GM20000 (cell line): ENCODE measurements around the gene FBP1.

ENCODE experiments used
- DNase-seq: peaks from one replicate; pipeline ENCODE4 v3.0.0; 2012; ENCODE audit warnings: low spot score
- TF ChIP-seq, protein P1 (sequence below): IDR thresholded peaks from 2 replicates; pipeline ENCODE4 v1.5.1; 2012; ENCODE audit warnings: mild to moderate bottlenecking, control low read depth; ENCODE audit errors: extremely low read depth, missing control alignments

The FBP1 gene

DNA sequence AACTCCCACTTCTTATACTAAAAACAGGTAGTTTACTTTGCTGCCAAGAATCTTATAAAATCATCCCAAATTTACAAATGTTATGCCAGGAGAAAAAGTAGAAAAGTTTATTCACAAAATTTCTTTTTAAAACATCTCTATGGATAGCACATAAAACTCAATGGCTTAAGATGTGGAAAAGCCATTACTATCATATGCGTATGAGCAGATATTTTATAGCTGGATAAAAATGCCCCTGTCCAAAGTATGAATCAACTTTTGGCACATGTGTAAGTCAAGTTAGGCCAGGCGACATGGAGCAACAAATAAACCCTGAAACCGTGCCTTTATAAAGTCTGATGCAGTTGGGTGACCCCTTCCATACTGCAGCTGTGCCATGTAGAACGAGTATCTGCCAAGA lies 38.6 kb upstream of the FBP1 start:
- DNase-seq, result no peak
- TF ChIP-seq, protein P1, sequence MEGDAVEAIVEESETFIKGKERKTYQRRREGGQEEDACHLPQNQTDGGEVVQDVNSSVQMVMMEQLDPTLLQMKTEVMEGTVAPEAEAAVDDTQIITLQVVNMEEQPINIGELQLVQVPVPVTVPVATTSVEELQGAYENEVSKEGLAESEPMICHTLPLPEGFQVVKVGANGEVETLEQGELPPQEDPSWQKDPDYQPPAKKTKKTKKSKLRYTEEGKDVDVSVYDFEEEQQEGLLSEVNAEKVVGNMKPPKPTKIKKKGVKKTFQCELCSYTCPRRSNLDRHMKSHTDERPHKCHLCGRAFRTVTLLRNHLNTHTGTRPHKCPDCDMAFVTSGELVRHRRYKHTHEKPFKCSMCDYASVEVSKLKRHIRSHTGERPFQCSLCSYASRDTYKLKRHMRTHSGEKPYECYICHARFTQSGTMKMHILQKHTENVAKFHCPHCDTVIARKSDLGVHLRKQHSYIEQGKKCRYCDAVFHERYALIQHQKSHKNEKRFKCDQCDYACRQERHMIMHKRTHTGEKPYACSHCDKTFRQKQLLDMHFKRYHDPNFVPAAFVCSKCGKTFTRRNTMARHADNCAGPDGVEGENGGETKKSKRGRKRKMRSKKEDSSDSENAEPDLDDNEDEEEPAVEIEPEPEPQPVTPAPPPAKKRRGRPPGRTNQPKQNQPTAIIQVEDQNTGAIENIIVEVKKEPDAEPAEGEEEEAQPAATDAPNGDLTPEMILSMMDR, result no peak

DNA sequence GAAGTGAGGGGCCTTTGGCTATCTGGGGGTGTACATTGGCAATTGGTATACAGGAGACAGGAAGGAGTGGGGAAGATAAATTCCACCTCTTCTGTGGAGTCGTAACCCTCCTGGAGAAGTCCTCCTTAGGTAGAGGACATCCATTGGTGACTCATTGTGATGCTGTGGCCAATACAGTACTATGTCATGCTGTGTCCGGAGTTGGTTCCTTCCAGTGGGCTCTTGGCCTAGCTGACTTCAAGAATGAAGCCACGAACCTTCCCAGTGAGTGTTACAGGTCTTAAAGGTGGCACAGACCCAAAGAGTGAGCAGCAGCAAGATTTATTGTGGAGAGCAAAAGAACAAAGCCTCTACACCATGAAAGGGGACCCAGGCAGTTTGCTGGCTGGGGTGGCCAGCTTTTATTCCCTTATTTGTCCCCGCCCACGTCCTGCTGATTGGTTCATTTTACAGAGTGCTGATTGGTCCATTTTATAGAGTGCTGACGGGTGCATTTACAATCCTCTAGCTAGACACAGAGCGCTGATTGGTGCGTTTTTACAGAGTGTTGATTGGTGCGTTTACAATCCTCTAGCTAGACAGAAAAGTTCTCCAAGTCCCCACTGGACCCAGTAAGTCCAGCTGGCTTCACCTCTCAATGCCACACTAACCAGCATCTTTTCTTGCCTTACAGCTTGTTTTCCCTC lies 37.3 kb upstream of the FBP1 start:
- TF ChIP-seq, protein P1, result no peak
- DNase-seq, result no peak

DNA sequence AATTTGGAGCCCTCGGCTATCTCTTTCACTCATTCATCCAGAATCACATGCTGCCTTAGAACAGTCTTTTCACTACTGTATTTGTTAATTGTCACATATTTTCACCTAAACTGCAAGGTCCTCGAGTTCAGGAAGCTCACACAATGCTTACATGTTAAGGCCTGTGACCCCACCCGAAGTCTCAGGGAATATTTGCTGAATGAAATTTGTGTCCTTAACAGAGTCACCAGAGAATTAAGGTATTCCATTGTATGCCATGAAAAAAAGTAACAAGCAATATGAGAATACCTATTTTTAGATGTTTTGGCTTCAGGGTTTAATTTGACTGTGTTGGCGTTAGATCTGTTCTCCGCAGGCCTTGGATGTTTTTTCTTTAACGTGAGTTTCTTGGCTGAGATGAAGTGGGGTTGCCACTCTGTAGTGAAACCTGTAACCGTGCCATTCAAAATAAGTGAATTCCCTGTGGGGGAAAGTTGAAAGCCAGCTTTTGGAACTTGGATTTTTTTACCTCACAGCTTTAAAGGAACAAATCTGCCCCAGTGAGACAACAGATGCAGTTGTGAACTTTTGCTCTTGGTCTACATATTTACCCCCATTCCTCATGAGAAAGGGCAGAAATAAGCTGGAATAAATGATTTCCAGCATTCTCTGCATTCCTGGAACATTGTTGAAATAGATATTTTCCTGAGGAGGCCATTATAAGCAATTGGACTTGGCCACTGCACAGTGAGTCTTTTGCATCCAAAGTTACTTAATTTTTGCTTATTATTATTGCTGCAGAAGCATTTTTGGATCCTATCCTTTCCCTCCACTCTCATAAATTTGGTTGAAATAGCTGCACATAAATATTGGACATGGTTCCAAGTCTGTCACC lies 35.9 kb upstream of the FBP1 start:
- TF ChIP-seq, protein P1, result no peak
- DNase-seq, result no peak

DNA sequence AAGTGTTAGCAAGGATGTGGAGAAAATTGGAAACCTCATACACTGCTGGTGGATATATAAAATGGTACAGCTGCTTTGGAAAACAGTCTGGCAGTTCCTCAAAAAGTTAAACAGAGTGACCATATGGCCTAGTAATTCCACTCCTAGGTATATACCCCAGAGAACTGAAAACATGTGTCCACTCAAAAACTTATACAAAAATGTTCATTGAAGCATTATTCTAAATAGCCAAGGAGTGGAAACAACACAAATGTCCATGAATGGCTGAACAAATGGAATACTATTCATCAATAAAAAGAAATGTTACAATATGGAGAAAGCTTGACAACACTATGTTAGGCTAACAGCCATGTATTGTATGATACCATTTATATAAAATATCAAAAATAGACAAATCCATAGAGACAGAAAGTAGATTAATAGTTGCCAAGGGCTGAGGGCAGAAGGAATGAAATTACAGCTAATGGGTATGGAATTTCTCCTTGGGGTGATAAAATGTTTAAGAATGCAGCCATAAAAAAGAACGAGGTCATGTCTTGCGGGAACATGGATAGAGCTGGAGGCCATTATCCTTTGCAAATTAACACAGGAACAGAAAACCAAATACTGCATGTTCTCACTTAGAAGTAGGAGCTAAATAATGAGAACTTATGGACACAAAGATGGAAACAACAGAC lies 33.6 kb upstream of the FBP1 start:
- TF ChIP-seq, protein P1, result no peak

DNA sequence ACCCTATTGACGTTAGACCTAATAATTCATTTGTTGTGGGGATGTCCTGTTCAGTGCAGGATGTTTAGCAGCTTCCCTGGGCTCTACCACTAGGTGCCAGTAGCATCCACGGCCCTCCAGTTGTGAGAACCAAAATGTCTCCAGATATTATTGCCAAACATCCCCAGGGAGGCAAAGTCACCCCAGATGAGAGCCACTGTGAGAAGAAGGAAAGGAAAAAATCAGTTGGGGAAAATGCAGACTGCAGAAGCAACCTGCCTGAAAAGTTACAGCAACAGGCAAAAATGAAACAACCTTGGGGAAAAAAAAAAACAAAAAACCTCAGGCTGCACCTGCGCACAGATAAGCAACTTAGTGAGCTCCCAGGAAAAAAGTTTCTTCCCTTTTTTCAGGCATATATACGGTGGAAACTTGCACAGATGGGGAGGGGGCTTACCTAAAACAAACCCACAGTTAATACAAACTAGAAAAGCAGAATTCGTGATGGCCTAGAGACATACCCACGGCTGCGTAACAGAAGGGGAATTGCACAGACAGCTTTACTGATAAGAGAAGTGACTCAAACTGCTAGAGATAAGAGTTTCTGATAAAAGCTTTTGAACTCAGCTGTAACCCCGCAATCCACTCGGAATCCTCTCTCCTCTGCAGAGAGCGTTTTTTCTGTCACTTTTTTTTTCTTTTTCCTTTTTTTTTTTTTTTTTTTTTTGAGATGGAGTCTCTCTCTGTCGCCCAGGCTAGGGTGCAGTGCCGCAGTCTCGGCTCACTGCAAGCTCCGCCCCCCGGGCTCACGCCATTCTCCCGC lies 29.8 kb upstream of the FBP1 start:
- TF ChIP-seq, protein P1, result peak; percentile 71
- peak; percentile 46 for DNase-seq

More for the DNA sequence above, 33.6 kb upstream of the FBP1 start:
- no peak for DNase-seq

DNA sequence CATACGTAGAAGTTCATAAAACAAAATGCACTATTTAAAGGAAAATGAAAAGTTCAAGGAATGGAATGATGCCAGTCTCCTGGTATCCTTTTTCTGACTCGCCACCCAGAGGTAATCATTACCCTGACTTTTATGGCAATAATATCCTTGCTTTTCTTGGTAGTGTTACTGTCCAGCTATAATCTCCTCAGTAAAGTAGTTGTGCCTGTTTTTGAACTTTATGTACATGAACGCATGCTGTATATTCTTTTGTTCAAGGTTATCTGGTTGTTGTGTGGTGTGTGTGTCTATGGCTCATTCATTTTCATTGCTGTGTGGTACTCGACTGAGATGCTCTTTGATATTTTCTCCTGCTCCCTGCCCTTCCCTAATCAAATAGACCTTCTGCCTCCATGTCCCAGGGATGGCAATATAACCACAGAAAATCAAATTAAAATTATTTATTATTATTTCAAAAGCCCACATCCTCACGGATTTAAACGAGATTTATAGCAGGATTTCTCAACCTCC lies 29.2 kb upstream of the FBP1 start:
- TF ChIP-seq, protein P1, result no peak
- no peak for DNase-seq
